Measurements from ENCODE around the gene GBX2. TPM values are rescaled to one million over a fixed set of nuclear protein-coding genes. Genes with fewer than 3 reads are reported as not detected.

Gene GBX2
- total RNA-seq, 4 donors from 2014 or later = not detected

DNA sequence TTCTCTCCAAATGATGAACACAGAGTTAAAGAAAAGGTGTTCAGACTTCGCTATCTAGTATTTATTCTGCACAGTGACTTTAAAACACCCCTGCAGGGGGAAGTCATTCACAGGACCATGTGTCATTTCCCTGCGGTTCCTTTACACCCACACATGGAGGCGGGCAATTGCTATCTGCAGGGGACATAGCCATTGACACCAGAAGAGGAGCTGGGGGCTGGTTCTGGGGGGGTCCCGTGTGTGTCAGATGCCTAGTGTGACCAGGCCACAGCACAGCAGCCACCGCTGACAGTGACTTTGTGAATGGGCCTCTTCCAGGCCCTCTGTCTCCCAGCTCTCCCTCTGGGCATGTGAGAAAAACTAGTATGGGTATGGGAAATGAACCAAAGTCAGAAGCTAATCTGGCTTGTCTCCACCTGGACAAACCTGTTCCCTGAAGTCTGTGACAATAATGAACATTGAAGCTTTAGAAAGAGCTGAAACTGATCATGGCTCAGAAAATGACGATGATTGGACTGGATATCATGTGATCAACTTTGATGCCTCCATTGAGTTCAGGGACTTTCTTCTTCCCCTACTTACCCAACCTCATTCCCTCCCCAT lies 7.5 kb upstream of the GBX2 start:
- Histone ChIP-seq H3K36me3 (no peaks in the 10 kb centered on the region), H3K9me3 (no peaks in the 10 kb centered on the region), H3K27ac (no peak overlapping the region), H3K4me1 (peaks cover 0 to 58% (median 24%) of the 10 kb centered on the region in 4 donors), H3K4me3 (no peak overlapping the region), H3K27me3 (peaks cover 0 to 100% of the 10 kb centered on the region in 2 donors)
- DNase-seq (ENCODE audit: low spot score in 2 of 2) = no peak
- TF ChIP-seq POLR2A (IDR thresholded peaks at IDR 0.05) (no peak), EP300 (IDR thresholded peaks at IDR 0.05) (no peak)
- TF ChIP-seq, protein P1, sequence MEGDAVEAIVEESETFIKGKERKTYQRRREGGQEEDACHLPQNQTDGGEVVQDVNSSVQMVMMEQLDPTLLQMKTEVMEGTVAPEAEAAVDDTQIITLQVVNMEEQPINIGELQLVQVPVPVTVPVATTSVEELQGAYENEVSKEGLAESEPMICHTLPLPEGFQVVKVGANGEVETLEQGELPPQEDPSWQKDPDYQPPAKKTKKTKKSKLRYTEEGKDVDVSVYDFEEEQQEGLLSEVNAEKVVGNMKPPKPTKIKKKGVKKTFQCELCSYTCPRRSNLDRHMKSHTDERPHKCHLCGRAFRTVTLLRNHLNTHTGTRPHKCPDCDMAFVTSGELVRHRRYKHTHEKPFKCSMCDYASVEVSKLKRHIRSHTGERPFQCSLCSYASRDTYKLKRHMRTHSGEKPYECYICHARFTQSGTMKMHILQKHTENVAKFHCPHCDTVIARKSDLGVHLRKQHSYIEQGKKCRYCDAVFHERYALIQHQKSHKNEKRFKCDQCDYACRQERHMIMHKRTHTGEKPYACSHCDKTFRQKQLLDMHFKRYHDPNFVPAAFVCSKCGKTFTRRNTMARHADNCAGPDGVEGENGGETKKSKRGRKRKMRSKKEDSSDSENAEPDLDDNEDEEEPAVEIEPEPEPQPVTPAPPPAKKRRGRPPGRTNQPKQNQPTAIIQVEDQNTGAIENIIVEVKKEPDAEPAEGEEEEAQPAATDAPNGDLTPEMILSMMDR (IDR thresholded peaks at IDR 0.05) = no peak
- WGBS, 2 donors = 54% methylated on average over 6 of the region's 6 CpGs

- no peak for DNase-seq (ENCODE audit: low spot score in 2 of 2)
- no peak overlapping the region for H3K27ac ChIP-seq
- H3K4me3 ChIP-seq = no peak overlapping the region
- H3K4me1 ChIP-seq = peaks cover 0 to 58% (median 21%) of the 10 kb centered on the region in 4 donors
- no peaks in the 10 kb centered on the region for H3K9me3 ChIP-seq
- H3K36me3 ChIP-seq = no peaks in the 10 kb centered on the region
- H3K27me3 ChIP-seq = peaks cover 0 to 100% of the 10 kb centered on the region in 2 donors
- TF ChIP-seq POLR2A (IDR thresholded peaks at IDR 0.05) (no peak), EP300 (IDR thresholded peaks at IDR 0.05) (no peak)
- TF ChIP-seq, protein P1 (IDR thresholded peaks at IDR 0.05) = no peak
- 9 to 18% methylated on average over 16 to 19 of the region's 23 CpGs for WGBS, 2 donors
Measured at GRCh38 chr2:236173729-236174607, 5.8 kb upstream of the GBX2 start.

GRCh38 chr2:236173036-236173728 lies 5.0 kb upstream of the GBX2 start:
- Histone ChIP-seq H3K27me3 (peaks cover 0 to 100% of the 10 kb centered on the region in 2 donors), H3K4me1 (peaks cover 0 to 58% (median 21%) of the 10 kb centered on the region in 4 donors), H3K36me3 (no peaks in the 10 kb centered on the region), H3K9me3 (no peaks in the 10 kb centered on the region), H3K4me3 (no peak overlapping the region), H3K27ac (no peak overlapping the region)
- 10 to 17% methylated on average over 24 to 34 of the region's 62 CpGs for WGBS, 2 donors
- TF ChIP-seq, protein P1 (IDR thresholded peaks at IDR 0.05) = no peak
- TF ChIP-seq EP300 (IDR thresholded peaks at IDR 0.05) = no peak
- TF ChIP-seq POLR2A (IDR thresholded peaks at IDR 0.05) = no peak
- DNase-seq (ENCODE audit: low spot score in 2 of 2) = no peak

- H3K27me3 ChIP-seq = peaks cover 5 to 94% of the 10 kb centered on the region in 2 donors
- WGBS, 2 donors = 9 to 12% methylated on average over 12 to 16 of the region's 46 CpGs
- DNase-seq (ENCODE audit: low spot score in 2 of 2) = no peak
Measured at GRCh38 chr2:236172255-236173035, 4.3 kb upstream of the GBX2 start.

More at GRCh38 chr2:236172255-236173035, 4.3 kb upstream of the GBX2 start:
- Histone ChIP-seq H3K4me1 (peaks cover 0 to 58% (median 17%) of the 10 kb centered on the region in 4 donors), H3K4me3 (no peak overlapping the region), H3K27ac (no peak overlapping the region), H3K9me3 (no peaks in the 10 kb centered on the region), H3K36me3 (no peaks in the 10 kb centered on the region)
- TF ChIP-seq, protein P1 (IDR thresholded peaks at IDR 0.05) = no peak
- no peak for TF ChIP-seq EP300 (IDR thresholded peaks at IDR 0.05)
- no peak for TF ChIP-seq POLR2A (IDR thresholded peaks at IDR 0.05)
